Trophoblast cell (in vitro differentiated cells and primary cell): ENCODE data around the gene RCC2.

Source experiments
- DNase-seq, 2 donors: peaks; one replicate each; pipeline ENCODE4 v3.0.0-alpha.2; 2016
- H2AFZ ChIP-seq: 2 replicates; pipeline ENCODE4 v1.6.1; 2013; ENCODE audit warnings: low read length, moderate library complexity, mild to moderate bottlenecking; ENCODE audit not compliant: insufficient read depth, poor library complexity
- H2AK5ac ChIP-seq: 2 replicates; pipeline ENCODE4 v1.6.1; 2013; ENCODE audit warnings: mild to moderate bottlenecking, low read length
- H2BK120ac ChIP-seq: 2 replicates; pipeline ENCODE4 v1.6.1; 2013; ENCODE audit warnings: low read length, mild to moderate bottlenecking, moderate library complexity; ENCODE audit not compliant: insufficient read depth, poor library complexity
- H2BK12ac ChIP-seq: 2 replicates; pipeline ENCODE4 v1.6.1; 2013; ENCODE audit warnings: mild to moderate bottlenecking, low read length, moderate library complexity
- H2BK5ac ChIP-seq: 2 replicates; pipeline ENCODE4 v1.6.1; 2013; ENCODE audit warnings: low read length, low read depth, moderate library complexity, mild to moderate bottlenecking; ENCODE audit not compliant: poor library complexity
- H3K14ac ChIP-seq: 2 replicates; pipeline ENCODE4 v1.6.1; 2013; ENCODE audit warnings: mild to moderate bottlenecking, low read length
- H3K18ac ChIP-seq: 2 replicates; pipeline ENCODE4 v1.6.1; 2013; ENCODE audit warnings: mild to moderate bottlenecking, low read length
- H3K23ac ChIP-seq: 2 replicates; pipeline ENCODE4 v1.6.1; 2013; ENCODE audit warnings: low read length
- H3K27ac ChIP-seq: 2 replicates; pipeline ENCODE4 v1.5.1; 2013; ENCODE audit warnings: low read depth, mild to moderate bottlenecking, inconsistent platforms, low read length, moderate library complexity
- H3K27me3 ChIP-seq: 2 replicates; pipeline ENCODE4 v1.6.1; 2013; ENCODE audit warnings: inconsistent platforms, mild to moderate bottlenecking, low read length, moderate library complexity; ENCODE audit not compliant: insufficient read depth
- H3K36me3 ChIP-seq, 2 experiments: 1 replicate in 1 of 2; 2 replicates in 1 of 2; pipeline ENCODE4 v1.6.1; 2013; ENCODE audit warnings: low read length in 2 of 2, mild to moderate bottlenecking in 2 of 2, moderate library complexity in 1 of 2; ENCODE audit not compliant: insufficient read depth in 2 of 2, control insufficient read depth in 1 of 2
- H3K4ac ChIP-seq: 2 replicates; pipeline ENCODE4 v1.6.1; 2013; ENCODE audit warnings: low read depth, mild to moderate bottlenecking, low read length, moderate library complexity
- H3K4me1 ChIP-seq, 2 experiments: 1 replicate in 1 of 2; 2 replicates in 1 of 2; pipeline ENCODE4 v1.6.1; 2013; ENCODE audit warnings: low read length in 2 of 2, mild to moderate bottlenecking in 2 of 2, moderate library complexity in 1 of 2; ENCODE audit not compliant: insufficient read depth in 2 of 2, control insufficient read depth in 1 of 2
- H3K4me2 ChIP-seq: 2 replicates; pipeline ENCODE4 v1.6.1; 2013; ENCODE audit warnings: inconsistent platforms, mild to moderate bottlenecking, low read length, moderate library complexity
- H3K4me3 ChIP-seq: 2 replicates; pipeline ENCODE4 v1.5.1; 2013; ENCODE audit warnings: mild to moderate bottlenecking, low read depth, low read length, inconsistent platforms
- H3K79me1 ChIP-seq: one replicate; pipeline ENCODE4 v1.6.1; 2013; ENCODE audit warnings: low read length
- H3K79me2 ChIP-seq: 2 replicates; pipeline ENCODE4 v1.6.1; 2013; ENCODE audit warnings: low read length, mild to moderate bottlenecking; ENCODE audit not compliant: control insufficient read depth, insufficient read depth, poor library complexity
- H3K9ac ChIP-seq: 2 replicates; pipeline ENCODE4 v1.6.1; 2013; ENCODE audit warnings: mild to moderate bottlenecking, low read length
- H3K9me3 ChIP-seq: 2 replicates; pipeline ENCODE4 v1.6.1; 2013; ENCODE audit warnings: low read depth, mild to moderate bottlenecking, control low read depth, inconsistent platforms, low read length; ENCODE audit not compliant: insufficient read depth
- H4K12ac ChIP-seq: 2 replicates; pipeline ENCODE4 v1.6.1; 2013; ENCODE audit warnings: low read depth, mild to moderate bottlenecking, low read length, moderate library complexity
- H4K8ac ChIP-seq: 2 replicates; pipeline ENCODE4 v1.6.1; 2013; ENCODE audit warnings: low read depth, mild to moderate bottlenecking, low read length, moderate library complexity
- H4K91ac ChIP-seq: one replicate; pipeline ENCODE4 v1.6.1; 2013; ENCODE audit warnings: low read depth, mild to moderate bottlenecking, low read length, moderate library complexity
- WGBS: extraction: QIAGEN DNeasy Blood & Tissue Kit; methylation state at CpG from one replicate; pipeline ENCODE4 v1.1.7; 2013; ENCODE audit warnings: missing lambda C conversion rate; ENCODE audit not compliant: insufficient read length, insufficient coverage; ENCODE audit errors: extremely low coverage; 5-methylcytosine and 5-hydroxymethylcytosine counted together

Gene RCC2

GRCh38 chr1:17363351-17363750 lies 76.1 kb downstream of the RCC2 start:
- H3K9me3 ChIP-seq: no peaks in the 10 kb centered on the region
- H3K27ac ChIP-seq: no peak overlapping the region
- no peaks in the 10 kb centered on the region for H3K79me2 ChIP-seq
- no peaks in the 10 kb centered on the region for H3K79me1 ChIP-seq
- H3K14ac ChIP-seq: no peak overlapping the region
- DNase-seq: no peak
- no peak overlapping the region for H2BK12ac ChIP-seq
- no peak overlapping the region for H2AK5ac ChIP-seq
- H3K4me2 ChIP-seq: no peak overlapping the region
- no peak overlapping the region for H2BK5ac ChIP-seq
- no peaks in the 10 kb centered on the region for H3K36me3 ChIP-seq
- no peak overlapping the region for H2AFZ ChIP-seq
- H2BK120ac ChIP-seq: no peak overlapping the region
- H3K4ac ChIP-seq: no peak overlapping the region
- no peak overlapping the region for H3K9ac ChIP-seq
- no peaks in the 10 kb centered on the region for H3K4me1 ChIP-seq
- no peak overlapping the region for H3K23ac ChIP-seq
- H4K91ac ChIP-seq: no peak overlapping the region
- WGBS: no CpG with 5 or more reads among the region's 12 CpGs
- H4K8ac ChIP-seq: no peak overlapping the region
- H3K18ac ChIP-seq: no peak overlapping the region
- peak overlapping the region; percentile 57 for H3K4me3 ChIP-seq
- no peak overlapping the region for H4K12ac ChIP-seq
- no peaks in the 10 kb centered on the region for H3K27me3 ChIP-seq

- Histone ChIP-seq H2AK5ac (no peak overlapping the region), H4K91ac (no peak overlapping the region), H4K12ac (no peak overlapping the region), H2AFZ (no peak overlapping the region), H3K4me2 (no peak overlapping the region), H3K27ac (no peak overlapping the region), H3K9me3 (no peaks in the 10 kb centered on the region), H3K14ac (no peak overlapping the region), H3K4me3 (no peak overlapping the region), H3K23ac (no peak overlapping the region), H3K79me1 (no peaks in the 10 kb centered on the region), H3K27me3 (no peaks in the 10 kb centered on the region), H3K79me2 (no peaks in the 10 kb centered on the region), H2BK12ac (no peak overlapping the region), H3K4me1 (no peaks in the 10 kb centered on the region), H3K4ac (no peak overlapping the region), H3K9ac (no peak overlapping the region), H2BK120ac (no peak overlapping the region), H2BK5ac (no peak overlapping the region), H4K8ac (no peak overlapping the region), H3K36me3 (no peaks in the 10 kb centered on the region), H3K18ac (no peak overlapping the region)
- no CpG with 5 or more reads among the region's 4 CpGs for WGBS
- DNase-seq: no peak
These were observed 77.8 kb downstream of the RCC2 start for GRCh38 chr1:17361687-17362086.

GRCh38 chr1:17360272-17360956 lies 79.1 kb downstream of the RCC2 start:
- Histone ChIP-seq H3K27me3 (no peaks in the 10 kb centered on the region), H3K79me2 (no peaks in the 10 kb centered on the region), H2BK5ac (no peak overlapping the region), H3K4me3 (no peak overlapping the region), H2BK12ac (no peak overlapping the region), H2AK5ac (no peak overlapping the region), H3K36me3 (no peaks in the 10 kb centered on the region), H2AFZ (no peak overlapping the region), H4K91ac (no peak overlapping the region), H3K18ac (no peak overlapping the region), H2BK120ac (no peak overlapping the region), H3K27ac (no peak overlapping the region), H3K9ac (no peak overlapping the region), H4K8ac (no peak overlapping the region), H3K4me1 (no peaks in the 10 kb centered on the region), H4K12ac (no peak overlapping the region), H3K14ac (no peak overlapping the region), H3K79me1 (no peaks in the 10 kb centered on the region), H3K4me2 (no peak overlapping the region), H3K4ac (no peak overlapping the region), H3K9me3 (no peaks in the 10 kb centered on the region), H3K23ac (no peak overlapping the region)
- WGBS: no CpG with 5 or more reads among the region's 11 CpGs
- DNase-seq: no peak

- no peaks in the 10 kb centered on the region for H3K79me2 ChIP-seq
- WGBS: no CpG with 5 or more reads among the region's 9 CpGs
- no peak overlapping the region for H4K12ac ChIP-seq
These were observed 79.7 kb downstream of the RCC2 start for GRCh38 chr1:17359808-17360207.

More at GRCh38 chr1:17359808-17360207, 79.7 kb downstream of the RCC2 start:
- no peak overlapping the region for H4K8ac ChIP-seq
- no peak overlapping the region for H2BK120ac ChIP-seq
- no peak overlapping the region for H3K9ac ChIP-seq
- H3K23ac ChIP-seq: no peak overlapping the region
- no peak overlapping the region for H2AFZ ChIP-seq
- no peak overlapping the region for H3K4me2 ChIP-seq
- no peak overlapping the region for H3K18ac ChIP-seq
- H3K4me1 ChIP-seq: no peaks in the 10 kb centered on the region
- no peak overlapping the region for H3K14ac ChIP-seq
- H3K4me3 ChIP-seq: no peak overlapping the region
- no peaks in the 10 kb centered on the region for H3K79me1 ChIP-seq
- no peak overlapping the region for H2BK12ac ChIP-seq
- no peaks in the 10 kb centered on the region for H3K9me3 ChIP-seq
- H3K27me3 ChIP-seq: no peaks in the 10 kb centered on the region
- DNase-seq: no peak
- no peak overlapping the region for H3K4ac ChIP-seq
- H2BK5ac ChIP-seq: no peak overlapping the region
- H4K91ac ChIP-seq: no peak overlapping the region
- no peak overlapping the region for H3K27ac ChIP-seq
- no peaks in the 10 kb centered on the region for H3K36me3 ChIP-seq
- no peak overlapping the region for H2AK5ac ChIP-seq
